Suprapubic skin (tissue), 3 donors: ENCODE measurements around the gene CYP51A1.

Source experiments
- POLR2A ChIP-seq, 2 donors: fragments of 450-650 bp; IDR thresholded peaks; one replicate each; pipeline ENCODE4 v1.6.1; 2017; ENCODE audit warnings: antibody characterized with exemption in 2 of 2, mild to moderate bottlenecking in 2 of 2, moderate library complexity in 2 of 2
- TF ChIP-seq, protein P1 (sequence below), 2 donors: fragments of 200-600 bp in 1 of 2; fragments of 450-650 bp in 1 of 2; sonication (generic) in 1 of 2; IDR thresholded peaks; one replicate each; pipeline ENCODE4 v1.5.1; 2016 to 2019; ENCODE audit warnings: antibody characterized with exemption in 2 of 2, mild to moderate bottlenecking in 1 of 2, moderate library complexity in 1 of 2

DNA sequence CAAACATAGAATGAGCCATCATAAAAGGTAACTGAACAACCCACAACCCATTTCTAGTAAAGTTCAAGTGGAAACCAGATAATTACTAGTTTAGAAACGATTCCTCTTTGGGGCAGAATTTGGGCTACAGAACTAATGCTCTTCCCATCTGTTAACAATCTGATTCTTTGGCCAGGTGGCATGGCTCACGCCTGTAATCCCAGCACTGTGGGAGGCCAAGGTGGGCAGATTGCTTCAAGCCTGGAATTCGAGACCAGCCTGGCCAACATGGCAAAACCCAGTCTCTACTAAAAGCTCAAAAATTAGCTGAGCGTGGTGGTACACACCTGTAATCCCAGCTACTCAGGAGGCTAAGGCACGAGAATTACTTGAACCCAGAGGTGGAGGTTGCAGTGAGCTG lies 18.5 kb downstream of the CYP51A1 start:
- TF ChIP-seq POLR2A (IDR thresholded peaks at IDR 0.05), result no peak
- TF ChIP-seq, protein P1, sequence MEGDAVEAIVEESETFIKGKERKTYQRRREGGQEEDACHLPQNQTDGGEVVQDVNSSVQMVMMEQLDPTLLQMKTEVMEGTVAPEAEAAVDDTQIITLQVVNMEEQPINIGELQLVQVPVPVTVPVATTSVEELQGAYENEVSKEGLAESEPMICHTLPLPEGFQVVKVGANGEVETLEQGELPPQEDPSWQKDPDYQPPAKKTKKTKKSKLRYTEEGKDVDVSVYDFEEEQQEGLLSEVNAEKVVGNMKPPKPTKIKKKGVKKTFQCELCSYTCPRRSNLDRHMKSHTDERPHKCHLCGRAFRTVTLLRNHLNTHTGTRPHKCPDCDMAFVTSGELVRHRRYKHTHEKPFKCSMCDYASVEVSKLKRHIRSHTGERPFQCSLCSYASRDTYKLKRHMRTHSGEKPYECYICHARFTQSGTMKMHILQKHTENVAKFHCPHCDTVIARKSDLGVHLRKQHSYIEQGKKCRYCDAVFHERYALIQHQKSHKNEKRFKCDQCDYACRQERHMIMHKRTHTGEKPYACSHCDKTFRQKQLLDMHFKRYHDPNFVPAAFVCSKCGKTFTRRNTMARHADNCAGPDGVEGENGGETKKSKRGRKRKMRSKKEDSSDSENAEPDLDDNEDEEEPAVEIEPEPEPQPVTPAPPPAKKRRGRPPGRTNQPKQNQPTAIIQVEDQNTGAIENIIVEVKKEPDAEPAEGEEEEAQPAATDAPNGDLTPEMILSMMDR (IDR thresholded peaks at IDR 0.05), result no peak
